ENCODE measurements around the gene UBASH3A. TPM values are rescaled to one million over a fixed set of nuclear protein-coding genes. Genes with fewer than 3 reads are reported as not detected.

UBASH3A gene
- total RNA-seq, 2 donors from 2014 or later: 0.12 TPM; not detected in 1

DNA sequence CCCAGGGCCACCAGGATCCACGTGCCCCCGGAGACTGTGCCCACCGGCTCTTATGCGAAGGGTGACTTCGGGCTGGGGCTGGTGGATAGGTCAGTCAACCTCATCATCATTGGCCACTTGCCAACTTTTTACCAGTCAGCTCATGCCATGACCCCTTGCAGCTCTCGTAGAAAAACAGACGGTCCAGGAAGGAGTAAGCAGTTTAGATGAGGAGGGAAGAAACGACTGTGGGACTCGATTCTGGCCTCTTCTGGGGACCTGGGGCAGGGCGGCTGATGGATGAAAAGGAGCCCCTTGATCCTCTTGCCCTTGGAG is 41.0 kb downstream of the UBASH3A start:
- TF ChIP-seq, protein P1, sequence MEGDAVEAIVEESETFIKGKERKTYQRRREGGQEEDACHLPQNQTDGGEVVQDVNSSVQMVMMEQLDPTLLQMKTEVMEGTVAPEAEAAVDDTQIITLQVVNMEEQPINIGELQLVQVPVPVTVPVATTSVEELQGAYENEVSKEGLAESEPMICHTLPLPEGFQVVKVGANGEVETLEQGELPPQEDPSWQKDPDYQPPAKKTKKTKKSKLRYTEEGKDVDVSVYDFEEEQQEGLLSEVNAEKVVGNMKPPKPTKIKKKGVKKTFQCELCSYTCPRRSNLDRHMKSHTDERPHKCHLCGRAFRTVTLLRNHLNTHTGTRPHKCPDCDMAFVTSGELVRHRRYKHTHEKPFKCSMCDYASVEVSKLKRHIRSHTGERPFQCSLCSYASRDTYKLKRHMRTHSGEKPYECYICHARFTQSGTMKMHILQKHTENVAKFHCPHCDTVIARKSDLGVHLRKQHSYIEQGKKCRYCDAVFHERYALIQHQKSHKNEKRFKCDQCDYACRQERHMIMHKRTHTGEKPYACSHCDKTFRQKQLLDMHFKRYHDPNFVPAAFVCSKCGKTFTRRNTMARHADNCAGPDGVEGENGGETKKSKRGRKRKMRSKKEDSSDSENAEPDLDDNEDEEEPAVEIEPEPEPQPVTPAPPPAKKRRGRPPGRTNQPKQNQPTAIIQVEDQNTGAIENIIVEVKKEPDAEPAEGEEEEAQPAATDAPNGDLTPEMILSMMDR (IDR thresholded peaks at IDR 0.05): no peak
- H3K4me1 ChIP-seq: no peaks in the 10 kb centered on the region
- no peak for DNase-seq (ENCODE audit: low spot score)
- H3K27ac ChIP-seq: no peak overlapping the region
- no peak overlapping the region for H3K4me3 ChIP-seq
- no peaks in the 10 kb centered on the region for H3K36me3 ChIP-seq
- H3K27me3 ChIP-seq: no peaks in the 10 kb centered on the region
- H3K9me3 ChIP-seq: no peaks in the 10 kb centered on the region

DNA sequence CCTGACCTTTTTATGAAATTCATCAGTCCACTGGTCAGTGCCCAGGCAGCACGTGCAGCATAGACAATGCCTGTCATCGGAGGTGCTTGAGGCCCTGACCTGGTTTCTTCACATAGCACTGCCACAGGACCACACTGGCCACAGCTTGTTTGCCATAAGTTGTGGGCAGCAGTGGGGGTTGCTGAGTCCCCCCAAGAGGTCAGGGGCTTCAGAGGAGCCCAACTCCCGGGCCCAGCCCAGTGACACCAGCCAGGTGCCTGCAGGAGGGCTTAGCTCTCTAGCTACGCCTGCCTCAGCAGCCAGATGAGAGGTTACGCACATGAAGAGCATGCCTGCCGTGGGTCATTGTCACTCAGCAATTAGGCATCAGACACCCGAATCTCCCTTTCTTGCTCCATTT is 41.6 kb downstream of the UBASH3A start:
- no peak overlapping the region for H3K4me3 ChIP-seq
- no peaks in the 10 kb centered on the region for H3K36me3 ChIP-seq
- no peak overlapping the region for H3K27ac ChIP-seq
- no peak for DNase-seq (ENCODE audit: low spot score)
- TF ChIP-seq, protein P1 (IDR thresholded peaks at IDR 0.05): no peak
- H3K27me3 ChIP-seq: no peaks in the 10 kb centered on the region
- H3K4me1 ChIP-seq: peaks cover 0 to 3% of the 10 kb centered on the region in 2 donors
- no peaks in the 10 kb centered on the region for H3K9me3 ChIP-seq

DNA sequence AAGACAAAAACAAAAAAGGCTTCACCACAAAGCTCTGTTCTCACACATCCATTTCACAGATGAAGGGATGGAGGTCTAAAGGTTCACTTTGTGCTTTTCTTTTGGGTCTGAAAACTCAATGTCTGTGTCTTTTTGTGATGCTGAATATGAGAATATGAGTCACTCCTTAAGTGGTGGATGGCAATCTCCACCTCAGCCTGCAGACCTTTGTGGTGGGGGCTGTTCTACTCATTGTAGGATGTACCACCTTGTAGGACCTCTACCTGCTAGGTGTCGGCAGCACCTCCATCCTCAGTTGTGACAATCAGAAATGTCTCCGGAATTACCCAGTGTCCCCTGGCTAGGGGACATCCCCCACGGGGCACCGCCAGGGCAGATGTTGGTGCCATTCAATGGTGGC is 42.8 kb downstream of the UBASH3A start:
- TF ChIP-seq, protein P1 (IDR thresholded peaks at IDR 0.05): no peak
- Histone ChIP-seq H3K4me3 (no peak overlapping the region), H3K36me3 (no peaks in the 10 kb centered on the region), H3K27me3 (no peaks in the 10 kb centered on the region), H3K27ac (no peak overlapping the region), H3K9me3 (no peaks in the 10 kb centered on the region), H3K4me1 (peaks cover 0 to 3% of the 10 kb centered on the region in 2 donors)
- DNase-seq (ENCODE audit: low spot score): no peak

DNA sequence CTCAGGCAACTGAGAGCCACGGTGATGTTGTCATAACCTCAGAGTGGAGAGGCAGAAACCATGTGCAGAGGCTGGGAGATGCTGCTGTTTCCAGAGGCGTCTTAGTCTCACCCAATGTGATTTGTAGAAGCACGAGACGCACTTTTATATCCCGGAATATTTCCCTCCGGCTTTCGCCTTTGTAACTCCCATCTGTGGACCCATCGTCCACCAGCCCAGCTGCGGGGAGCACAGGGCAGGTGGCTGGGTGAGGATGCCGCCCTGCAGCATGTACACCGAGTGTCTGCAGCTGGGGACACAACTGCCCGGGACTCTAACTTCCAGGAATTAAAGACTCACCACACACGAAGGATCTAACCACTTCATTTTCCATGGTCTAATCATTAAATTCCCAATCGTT is 43.5 kb downstream of the UBASH3A start:
- H3K27me3 ChIP-seq: no peaks in the 10 kb centered on the region
- no peak overlapping the region for H3K27ac ChIP-seq
- no peak for DNase-seq (ENCODE audit: low spot score)
- no peak overlapping the region for H3K4me3 ChIP-seq
- peaks cover 0 to 3% of the 10 kb centered on the region in 2 donors for H3K4me1 ChIP-seq
- no peaks in the 10 kb centered on the region for H3K9me3 ChIP-seq
- TF ChIP-seq, protein P1 (IDR thresholded peaks at IDR 0.05): no peak
- no peaks in the 10 kb centered on the region for H3K36me3 ChIP-seq

DNA sequence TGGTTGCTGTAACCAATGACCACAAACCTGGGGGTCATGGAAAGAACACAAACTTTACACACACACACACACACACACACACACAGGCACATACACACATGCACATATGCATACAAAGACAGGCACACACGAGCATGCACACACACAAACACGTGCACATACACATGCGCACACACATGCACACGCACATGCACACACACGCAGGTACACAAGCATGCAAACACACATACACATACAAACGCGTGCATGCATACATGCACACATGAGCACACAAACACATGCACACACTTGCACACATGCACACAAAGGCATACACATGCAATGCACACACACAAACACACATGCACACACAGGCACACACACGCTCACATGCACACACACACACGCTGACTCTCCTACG is 44.0 kb downstream of the UBASH3A start:
- H3K27me3 ChIP-seq: no peaks in the 10 kb centered on the region

DNA sequence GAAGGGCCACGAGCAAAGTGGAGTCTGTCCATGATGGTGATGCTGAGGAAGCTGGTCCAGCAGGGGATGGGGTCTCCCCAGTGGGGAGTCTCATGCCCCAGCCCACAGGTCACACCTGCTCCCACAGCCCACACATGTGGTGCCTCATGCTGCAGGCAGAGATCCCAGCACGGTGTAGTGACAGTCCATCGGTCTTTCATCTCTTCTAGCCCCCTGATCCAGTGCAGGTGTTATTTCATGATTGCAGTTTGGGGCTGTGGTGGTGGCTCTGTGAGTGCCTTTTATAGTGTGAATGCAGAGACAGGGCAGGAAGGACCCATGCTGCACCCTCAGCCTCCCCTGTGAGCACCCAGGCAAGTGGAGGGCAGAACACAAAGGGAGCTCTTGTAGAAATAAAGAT is 45.0 kb downstream of the UBASH3A start:
- H3K4me1 ChIP-seq: peaks cover 0 to 3% of the 10 kb centered on the region in 2 donors
- TF ChIP-seq, protein P1 (IDR thresholded peaks at IDR 0.05): no peak
- H3K4me3 ChIP-seq: no peak overlapping the region
- no peak overlapping the region for H3K27ac ChIP-seq
- no peaks in the 10 kb centered on the region for H3K27me3 ChIP-seq
- H3K9me3 ChIP-seq: no peaks in the 10 kb centered on the region
- DNase-seq (ENCODE audit: low spot score): no peak
- no peaks in the 10 kb centered on the region for H3K36me3 ChIP-seq

More for the DNA sequence above, 44.0 kb downstream of the UBASH3A start:
- TF ChIP-seq, protein P1 (IDR thresholded peaks at IDR 0.05): no peak
- Histone ChIP-seq H3K36me3 (no peaks in the 10 kb centered on the region), H3K9me3 (no peaks in the 10 kb centered on the region), H3K4me1 (peaks cover 0 to 3% of the 10 kb centered on the region in 2 donors), H3K4me3 (no peak overlapping the region), H3K27ac (no peak overlapping the region)
- DNase-seq (ENCODE audit: low spot score): no peak

Data from right atrium auricular region (tissue), 2 donors.